Heart left ventricle (tissue), 13 donors: Measurements from ENCODE around the gene CBX6.
A peak's percentile ranks its signal among the peaks of the same experiment; 100 is the strongest.

Experiments
- POLR2A ChIP-seq, 2 donors: fragments of 450-650 bp; IDR thresholded peaks; one replicate each; pipeline ENCODE4 v1.6.1; 2017; ENCODE audit warnings: antibody characterized with exemption in 2 of 2, mild to moderate bottlenecking in 2 of 2, moderate library complexity in 2 of 2
- TF ChIP-seq, protein P1 (sequence below), 12 donors: fragments of 200-600 bp; sonication (generic) in 4 of 12; IDR thresholded peaks; one replicate each; pipeline versions ENCODE4 v1.5.0 to v1.8.0; 2018 to 2022; ENCODE audit warnings: antibody characterized with exemption in 12 of 12, mild to moderate bottlenecking in 5 of 12
- donor health status: ischemic (EF 13 %, LVEDD 7.1; RV severe dilation, severe dysfunction).
- donor health status: DM: no; HTN: yes; CAD: no.
- donor health status: DM: no; HTN: no; CAD: no.
- donor health status: ischemic (EF 25% LVEDD 6.9; RV normal size, moderate dysfunction).
- donor health status: ischemic (EF 25% LVEDD 5.7; RV mildly dilated, moderate dysfunction).
- donor health status: ischemic (EF 35%, LVEDD 5.7; RV mildly dilated, moderate dysfunction).
- donor health status: nonischemic (EF 11% LVEDD 7.7; RV severe dilation, severe dysfunction).
- donor health status: DM: yes; HTN: yes; CAD: no.
- donor health status: PGD.
- donor health status: ischemic (EF 29% LVEDD 5.4; RV normal size, mild dysfunction).
- donor health status: nonischemic (EF 23%, LVEDD 6.1; RV moderate dilation, normal function).

DNA sequence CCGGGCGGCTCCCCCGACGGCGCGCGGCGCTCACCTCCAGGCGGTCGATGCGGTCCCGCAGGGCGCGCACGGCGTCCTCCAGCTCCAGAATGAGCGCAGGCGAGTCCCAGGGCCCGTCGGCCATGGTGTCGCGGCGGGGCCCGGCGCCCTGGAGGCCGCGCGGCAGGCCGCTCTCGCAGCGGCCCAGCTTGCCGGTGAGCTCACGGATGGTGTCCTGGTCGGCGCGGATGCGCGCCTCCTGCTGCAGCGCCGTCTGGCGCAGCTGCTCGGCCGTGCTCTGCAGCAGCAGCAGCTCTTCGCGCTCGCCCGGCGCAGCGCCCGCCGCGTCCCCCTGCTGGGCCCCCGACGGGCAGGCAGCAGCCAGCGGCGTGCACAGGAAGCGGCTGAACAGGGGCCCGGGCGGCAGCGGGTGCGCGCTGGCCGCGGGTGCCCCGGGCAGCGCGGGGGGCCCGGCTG lies 28.8 kb downstream of the CBX6 start:
- TF ChIP-seq, protein P1, sequence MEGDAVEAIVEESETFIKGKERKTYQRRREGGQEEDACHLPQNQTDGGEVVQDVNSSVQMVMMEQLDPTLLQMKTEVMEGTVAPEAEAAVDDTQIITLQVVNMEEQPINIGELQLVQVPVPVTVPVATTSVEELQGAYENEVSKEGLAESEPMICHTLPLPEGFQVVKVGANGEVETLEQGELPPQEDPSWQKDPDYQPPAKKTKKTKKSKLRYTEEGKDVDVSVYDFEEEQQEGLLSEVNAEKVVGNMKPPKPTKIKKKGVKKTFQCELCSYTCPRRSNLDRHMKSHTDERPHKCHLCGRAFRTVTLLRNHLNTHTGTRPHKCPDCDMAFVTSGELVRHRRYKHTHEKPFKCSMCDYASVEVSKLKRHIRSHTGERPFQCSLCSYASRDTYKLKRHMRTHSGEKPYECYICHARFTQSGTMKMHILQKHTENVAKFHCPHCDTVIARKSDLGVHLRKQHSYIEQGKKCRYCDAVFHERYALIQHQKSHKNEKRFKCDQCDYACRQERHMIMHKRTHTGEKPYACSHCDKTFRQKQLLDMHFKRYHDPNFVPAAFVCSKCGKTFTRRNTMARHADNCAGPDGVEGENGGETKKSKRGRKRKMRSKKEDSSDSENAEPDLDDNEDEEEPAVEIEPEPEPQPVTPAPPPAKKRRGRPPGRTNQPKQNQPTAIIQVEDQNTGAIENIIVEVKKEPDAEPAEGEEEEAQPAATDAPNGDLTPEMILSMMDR (IDR thresholded peaks at IDR 0.05): peak in 11 of 12 donors; percentile 10 to 54 (median 32)
- no peak for TF ChIP-seq POLR2A (IDR thresholded peaks at IDR 0.05)
